ENCODE data around the gene DMD. TPM values are rescaled to one million over a fixed set of nuclear protein-coding genes. Genes with fewer than 3 reads are reported as not detected.

Gene DMD
- total and polyA plus RNA-seq, 9 donors = 14.0 to 70.5 (median 37.6) TPM

DNA sequence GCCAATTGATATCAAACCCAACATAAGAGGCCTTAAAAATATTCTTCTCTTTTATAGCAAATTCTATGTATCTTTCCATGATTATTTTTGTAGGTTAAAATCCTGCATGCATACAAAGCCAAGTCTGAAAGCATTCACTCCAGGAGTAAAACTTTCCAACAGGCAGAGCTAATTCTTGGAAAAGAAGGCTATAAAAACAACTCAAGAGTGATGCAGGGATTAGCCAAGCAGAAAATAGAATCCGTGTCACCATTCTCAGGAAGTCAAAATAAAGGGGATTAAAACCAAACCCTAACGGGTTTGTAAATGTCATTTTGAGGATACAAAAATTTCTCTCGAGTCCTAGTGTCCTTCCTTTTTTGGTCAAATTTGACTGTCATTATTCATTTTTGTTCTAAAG is 412.4 kb downstream of the DMD start:
- Histone ChIP-seq H3K4me3 (no peak overlapping the region), H3K27me3 (no peaks in the 10 kb centered on the region), H3K4me1 (ENCODE audit: insufficient read depth) (no peaks in the 10 kb centered on the region), H3K36me3 (no peaks in the 10 kb centered on the region), H3K27ac (no peak overlapping the region), H3K9me3 (no peaks in the 10 kb centered on the region)
- intact Hi-C loops (cut with DNase I) = no loop called here
- DNase-seq = no peak
- TF ChIP-seq POLR2A (IDR thresholded peaks at IDR 0.05) (no peak), EP300 (IDR thresholded peaks at IDR 0.05) (no peak)
- WGBS, 3 donors = 55 to 60% (median 59%) methylated on average over 3 of the region's 3 CpGs

DNA sequence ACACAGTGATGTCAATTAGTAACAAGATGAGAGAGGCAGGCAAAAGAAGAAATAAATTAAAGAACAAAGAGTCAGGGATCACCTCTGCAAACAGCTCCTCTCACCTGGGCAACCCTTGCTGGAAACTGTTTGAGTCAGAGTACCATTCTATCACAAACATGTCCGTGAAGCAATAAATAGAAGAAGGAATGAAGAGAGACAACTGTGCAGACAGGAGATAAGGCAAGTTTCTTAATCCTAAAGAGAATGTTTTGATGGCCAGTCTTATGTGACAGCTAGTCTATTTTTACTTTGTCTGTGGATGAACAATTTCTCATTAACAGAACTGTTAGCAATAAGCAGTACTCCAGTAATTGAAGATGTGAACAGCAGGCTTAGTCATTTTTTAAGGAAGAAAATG is 422.4 kb downstream of the DMD start:
- DNase-seq = no peak
- Histone ChIP-seq H3K9me3 (no peaks in the 10 kb centered on the region), H3K4me1 (ENCODE audit: insufficient read depth) (no peaks in the 10 kb centered on the region), H3K4me3 (no peak overlapping the region), H3K36me3 (no peaks in the 10 kb centered on the region), H3K27ac (no peak overlapping the region), H3K27me3 (no peaks in the 10 kb centered on the region)
- no peak for TF ChIP-seq POLR2A (IDR thresholded peaks at IDR 0.05)
- TF ChIP-seq, protein P1, sequence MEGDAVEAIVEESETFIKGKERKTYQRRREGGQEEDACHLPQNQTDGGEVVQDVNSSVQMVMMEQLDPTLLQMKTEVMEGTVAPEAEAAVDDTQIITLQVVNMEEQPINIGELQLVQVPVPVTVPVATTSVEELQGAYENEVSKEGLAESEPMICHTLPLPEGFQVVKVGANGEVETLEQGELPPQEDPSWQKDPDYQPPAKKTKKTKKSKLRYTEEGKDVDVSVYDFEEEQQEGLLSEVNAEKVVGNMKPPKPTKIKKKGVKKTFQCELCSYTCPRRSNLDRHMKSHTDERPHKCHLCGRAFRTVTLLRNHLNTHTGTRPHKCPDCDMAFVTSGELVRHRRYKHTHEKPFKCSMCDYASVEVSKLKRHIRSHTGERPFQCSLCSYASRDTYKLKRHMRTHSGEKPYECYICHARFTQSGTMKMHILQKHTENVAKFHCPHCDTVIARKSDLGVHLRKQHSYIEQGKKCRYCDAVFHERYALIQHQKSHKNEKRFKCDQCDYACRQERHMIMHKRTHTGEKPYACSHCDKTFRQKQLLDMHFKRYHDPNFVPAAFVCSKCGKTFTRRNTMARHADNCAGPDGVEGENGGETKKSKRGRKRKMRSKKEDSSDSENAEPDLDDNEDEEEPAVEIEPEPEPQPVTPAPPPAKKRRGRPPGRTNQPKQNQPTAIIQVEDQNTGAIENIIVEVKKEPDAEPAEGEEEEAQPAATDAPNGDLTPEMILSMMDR (IDR thresholded peaks at IDR 0.05) = no peak
- no peak for TF ChIP-seq EP300 (IDR thresholded peaks at IDR 0.05)
- 43 to 78% (median 62%) methylated on average over 1 of the region's 1 CpG for WGBS, 3 donors
- intact Hi-C loops (cut with DNase I) = no loop called here

DNA sequence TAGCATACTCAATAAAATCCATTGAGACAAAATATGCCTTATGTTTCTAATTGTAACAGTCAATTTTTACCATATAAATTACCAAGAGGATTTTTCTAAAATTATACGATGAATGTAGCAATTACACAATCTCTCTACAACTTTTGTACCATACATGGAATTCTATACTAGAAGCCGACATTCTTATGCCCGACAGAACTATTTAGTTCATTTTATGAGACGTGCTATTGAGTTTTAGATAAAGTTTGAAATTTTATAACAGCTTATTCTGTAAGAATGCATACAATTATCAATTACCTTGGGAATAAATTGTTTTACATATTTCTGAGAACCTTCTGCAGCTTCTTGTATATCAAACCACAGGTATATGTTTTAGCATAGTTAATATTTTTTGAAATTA is 431.2 kb downstream of the DMD start:
- DNase-seq = no peak
- no peak overlapping the region for H3K27ac ChIP-seq
- H3K9me3 ChIP-seq = no peaks in the 10 kb centered on the region
- H3K27me3 ChIP-seq = no peaks in the 10 kb centered on the region
- 86 to 89% (median 87%) methylated on average over 4 of the region's 4 CpGs for WGBS, 3 donors
- no peak for TF ChIP-seq POLR2A (IDR thresholded peaks at IDR 0.05)
- no peak for TF ChIP-seq EP300 (IDR thresholded peaks at IDR 0.05)
- TF ChIP-seq, protein P1 (IDR thresholded peaks at IDR 0.05) = no peak
- H3K4me1 ChIP-seq (ENCODE audit: insufficient read depth) = no peaks in the 10 kb centered on the region
- intact Hi-C loops (cut with DNase I) = no loop called here
- H3K4me3 ChIP-seq = no peak overlapping the region
- H3K36me3 ChIP-seq = no peaks in the 10 kb centered on the region

DNA sequence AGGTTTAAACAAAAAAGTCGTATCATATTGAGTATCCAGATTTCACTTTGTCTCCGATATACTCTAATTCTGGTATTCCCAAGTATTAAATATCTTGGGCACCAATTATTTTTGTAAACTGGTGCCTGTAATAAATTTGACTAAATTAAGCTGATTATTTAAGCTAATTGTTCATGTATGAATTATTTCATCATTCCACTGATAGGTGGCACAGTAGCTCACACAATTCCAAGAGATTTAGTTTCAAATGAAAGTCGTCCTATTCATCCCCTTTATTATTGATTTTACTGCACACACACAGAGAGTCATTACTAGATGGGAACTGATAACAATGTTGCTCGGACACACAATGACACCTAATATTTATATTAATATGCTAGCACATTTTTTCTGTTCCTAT is 432.4 kb downstream of the DMD start:
- DNase-seq = no peak
- no peaks in the 10 kb centered on the region for H3K36me3 ChIP-seq
- H3K4me3 ChIP-seq = no peak overlapping the region
- no peaks in the 10 kb centered on the region for H3K9me3 ChIP-seq
- intact Hi-C loops (cut with DNase I) = no loop called here
- TF ChIP-seq EP300 (IDR thresholded peaks at IDR 0.05) (no peak), POLR2A (IDR thresholded peaks at IDR 0.05) (no peak)
- TF ChIP-seq, protein P1 (IDR thresholded peaks at IDR 0.05) = no peak
- H3K27ac ChIP-seq = no peak overlapping the region
- no peaks in the 10 kb centered on the region for H3K4me1 ChIP-seq (ENCODE audit: insufficient read depth)
- 63 to 67% (median 66%) methylated on average over 4 of the region's 4 CpGs for WGBS, 3 donors
- H3K27me3 ChIP-seq = no peaks in the 10 kb centered on the region

DNA sequence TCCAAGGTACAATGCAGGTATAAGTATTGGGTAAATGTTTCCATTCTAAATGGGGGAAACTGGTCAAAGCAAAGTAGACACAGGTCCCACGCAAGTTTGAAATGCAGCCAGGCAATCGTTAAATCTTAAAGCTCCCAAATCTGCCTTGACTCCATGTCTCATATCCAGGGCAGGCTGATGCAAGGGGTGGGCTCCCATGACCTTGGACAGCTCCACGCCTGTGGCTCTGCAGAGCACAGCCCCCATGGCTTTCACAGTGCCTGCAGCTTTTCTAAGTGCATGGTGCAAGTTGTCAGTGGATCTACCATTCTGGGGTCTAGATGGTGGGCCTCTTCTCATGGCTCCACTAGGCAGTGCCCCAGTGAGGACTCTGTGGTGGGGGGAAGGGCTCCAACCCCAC is 436.4 kb downstream of the DMD start:
- H3K9me3 ChIP-seq = no peaks in the 10 kb centered on the region
- H3K4me1 ChIP-seq (ENCODE audit: insufficient read depth) = no peaks in the 10 kb centered on the region
- DNase-seq = no peak
- H3K36me3 ChIP-seq = no peaks in the 10 kb centered on the region
- no peak for TF ChIP-seq EP300 (IDR thresholded peaks at IDR 0.05)
- TF ChIP-seq, protein P1 (IDR thresholded peaks at IDR 0.05) = no peak
- TF ChIP-seq POLR2A (IDR thresholded peaks at IDR 0.05) = no peak
- intact Hi-C loops (cut with DNase I) = no loop called here
- H3K27ac ChIP-seq = no peak overlapping the region
- no peak overlapping the region for H3K4me3 ChIP-seq
- no peaks in the 10 kb centered on the region for H3K27me3 ChIP-seq
- 79% methylated on average over 3 of the region's 3 CpGs for WGBS, 3 donors

Data from ovary (tissue), 9 donors.